HG02840 (cell line): Measurements from ENCODE around the gene IGSF8.

Source experiments
- ATAC-seq: cut with Tn5 transposase; IDR thresholded peaks from one replicate; pipeline ENCODE4 v1.9.1; 2021; ENCODE audit warnings: mild to moderate bottlenecking, moderate library complexity, moderate number of reproducible peaks; ENCODE audit not compliant: unreplicated experiment, low FRiP score

The IGSF8 gene, protein sequence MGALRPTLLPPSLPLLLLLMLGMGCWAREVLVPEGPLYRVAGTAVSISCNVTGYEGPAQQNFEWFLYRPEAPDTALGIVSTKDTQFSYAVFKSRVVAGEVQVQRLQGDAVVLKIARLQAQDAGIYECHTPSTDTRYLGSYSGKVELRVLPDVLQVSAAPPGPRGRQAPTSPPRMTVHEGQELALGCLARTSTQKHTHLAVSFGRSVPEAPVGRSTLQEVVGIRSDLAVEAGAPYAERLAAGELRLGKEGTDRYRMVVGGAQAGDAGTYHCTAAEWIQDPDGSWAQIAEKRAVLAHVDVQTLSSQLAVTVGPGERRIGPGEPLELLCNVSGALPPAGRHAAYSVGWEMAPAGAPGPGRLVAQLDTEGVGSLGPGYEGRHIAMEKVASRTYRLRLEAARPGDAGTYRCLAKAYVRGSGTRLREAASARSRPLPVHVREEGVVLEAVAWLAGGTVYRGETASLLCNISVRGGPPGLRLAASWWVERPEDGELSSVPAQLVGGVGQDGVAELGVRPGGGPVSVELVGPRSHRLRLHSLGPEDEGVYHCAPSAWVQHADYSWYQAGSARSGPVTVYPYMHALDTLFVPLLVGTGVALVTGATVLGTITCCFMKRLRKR

DNA sequence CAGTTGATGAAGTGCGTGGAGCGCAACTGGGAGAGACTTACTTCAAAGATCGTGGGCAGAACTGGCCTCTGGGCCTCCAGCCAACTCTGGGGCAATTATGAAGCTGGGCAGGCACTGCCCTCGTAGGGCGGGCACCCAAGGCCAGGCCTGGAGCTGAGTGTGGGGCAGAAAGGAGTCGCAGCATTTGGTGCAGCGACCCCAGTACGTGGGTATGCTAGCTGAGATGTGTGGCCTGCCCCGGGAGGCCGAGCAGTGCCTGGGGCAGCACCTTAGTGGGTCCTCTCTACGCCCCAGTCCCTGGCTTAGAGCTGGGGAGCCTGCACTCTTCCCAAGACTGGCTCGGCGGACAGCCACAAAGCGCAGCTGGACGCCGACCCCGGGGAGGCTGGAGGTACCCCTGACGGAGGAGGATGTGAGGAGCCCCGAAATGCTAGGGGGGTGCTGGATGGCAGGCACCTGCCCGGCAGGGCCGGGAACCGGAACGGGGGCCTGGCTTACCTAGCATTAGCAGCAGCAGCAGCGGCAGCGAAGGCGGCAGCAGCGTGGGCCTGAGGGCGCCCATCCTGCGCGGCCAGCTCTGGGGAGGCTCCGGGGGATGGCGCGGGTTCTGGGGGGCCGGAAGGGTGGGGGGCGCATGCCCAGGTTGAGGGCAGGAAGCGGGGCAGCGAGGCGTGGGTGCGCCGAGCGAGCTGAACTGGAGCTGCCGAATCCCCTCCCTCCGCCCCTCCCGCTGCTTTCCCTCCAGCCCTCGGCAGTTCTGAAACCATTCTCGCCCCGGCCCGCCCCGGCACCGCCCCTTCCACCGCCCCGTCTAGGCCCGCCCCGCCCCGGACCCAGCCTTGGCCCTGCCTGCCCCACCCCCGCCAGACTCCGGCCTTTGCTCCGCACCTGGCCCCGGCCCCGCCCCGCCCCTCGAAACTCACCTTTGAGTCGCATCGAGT is at the start of gene IGSF8:
TSS of gene IGSF8 (minus strand) at position 709 of the 941 bp plus-strand sequence. CDS start at position 562, 147 bp downstream.
- ATAC-seq = peak; percentile 46

DNA sequence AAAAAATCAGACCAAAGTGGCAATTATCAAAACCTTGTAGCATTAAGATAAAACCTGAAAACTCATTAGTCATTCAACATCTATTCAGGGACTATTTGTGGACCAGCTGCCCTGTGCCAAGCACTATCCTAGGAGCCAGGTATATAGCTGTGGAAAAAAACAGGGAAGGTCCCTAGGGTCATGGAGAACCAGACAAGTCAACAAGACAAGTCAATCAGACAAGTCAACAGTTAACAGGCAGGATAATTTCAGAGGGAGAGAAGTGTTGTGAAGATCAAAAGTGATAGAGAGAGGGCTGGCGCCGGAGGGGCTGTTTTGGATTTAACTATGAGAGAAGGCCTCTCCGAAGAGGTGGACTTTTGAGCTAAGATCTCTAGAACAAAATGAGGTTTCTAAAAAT is 49.7 kb upstream of the IGSF8 start:
- no peak for ATAC-seq

DNA sequence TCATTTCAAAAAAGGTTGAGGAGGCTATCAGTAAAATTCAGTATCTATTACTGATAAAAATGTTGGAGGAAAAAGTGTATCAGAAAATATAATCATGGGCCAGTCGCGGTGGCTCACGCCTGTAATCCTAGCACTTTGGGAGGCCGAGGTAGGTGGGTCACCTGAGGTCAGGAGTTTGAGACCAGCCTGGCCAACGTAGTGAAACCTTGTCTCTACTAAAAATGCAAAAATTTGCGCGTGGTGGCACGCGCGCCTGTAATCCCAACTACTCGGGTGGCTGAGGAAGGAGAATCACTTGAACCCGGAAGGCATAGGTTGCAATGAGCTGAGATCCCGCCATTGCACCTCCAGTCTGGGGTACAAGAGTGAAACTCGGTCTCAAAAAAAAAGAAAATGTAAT is 47.7 kb upstream of the IGSF8 start:
- ATAC-seq = no peak

DNA sequence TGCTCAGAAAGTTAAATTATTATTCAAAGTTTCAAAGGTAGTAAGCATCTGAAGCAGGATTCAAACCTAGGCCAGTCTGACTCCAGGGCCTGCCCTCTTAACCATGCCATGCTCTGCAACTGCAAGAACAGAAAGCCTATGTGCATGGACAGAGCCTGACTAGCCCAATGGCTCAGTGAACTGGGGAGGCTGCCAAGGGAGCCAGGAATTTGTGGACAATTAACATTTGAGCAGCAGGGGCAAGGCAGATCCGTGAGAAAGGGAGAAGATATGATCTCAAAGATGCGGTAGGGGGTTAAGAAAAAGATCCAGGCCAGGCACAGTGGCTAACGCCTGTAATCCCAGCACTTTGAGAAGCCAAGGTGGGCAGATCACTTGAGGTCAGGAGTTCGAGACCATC is 46.5 kb upstream of the IGSF8 start:
- ATAC-seq = no peak

DNA sequence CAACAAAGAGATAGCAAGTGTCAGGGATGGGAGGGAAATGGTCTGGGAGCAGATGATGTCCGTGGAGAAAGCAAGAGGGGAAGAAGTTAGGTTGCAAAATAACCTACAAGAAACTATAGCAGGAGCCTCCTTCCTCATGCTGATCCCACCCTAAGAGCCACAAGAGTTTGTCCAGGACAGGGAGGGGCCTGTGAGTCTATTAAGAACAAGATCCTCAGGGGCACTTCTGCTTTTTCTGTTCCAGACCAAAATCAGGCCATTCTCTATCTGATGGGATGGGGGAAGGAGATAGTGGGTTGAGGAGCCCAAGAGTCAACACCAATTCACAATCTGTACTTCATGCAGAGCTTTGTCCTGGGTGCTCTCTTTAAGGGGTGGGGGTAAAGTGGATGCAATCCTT is 45.3 kb upstream of the IGSF8 start:
- ATAC-seq = no peak

DNA sequence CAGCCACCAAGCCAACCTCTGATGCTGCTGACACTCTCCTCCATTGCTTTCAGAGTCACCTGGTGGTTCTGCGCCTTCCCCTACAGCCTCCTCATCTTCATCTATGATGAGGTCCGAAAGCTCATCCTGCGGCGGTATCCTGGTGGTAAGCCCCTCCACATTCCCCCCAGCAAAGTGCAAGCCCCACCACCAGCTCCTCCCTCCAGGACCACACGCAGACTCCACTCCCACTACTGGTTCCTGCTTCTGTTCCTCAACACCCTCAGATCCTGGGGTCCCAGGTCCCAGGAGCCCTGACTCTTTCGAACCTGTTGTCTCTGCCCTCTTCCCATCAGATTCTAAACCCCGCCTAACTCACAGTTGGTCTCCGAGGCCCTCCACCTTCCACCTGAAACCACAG is 41.4 kb upstream of the IGSF8 start:
- no peak for ATAC-seq

DNA sequence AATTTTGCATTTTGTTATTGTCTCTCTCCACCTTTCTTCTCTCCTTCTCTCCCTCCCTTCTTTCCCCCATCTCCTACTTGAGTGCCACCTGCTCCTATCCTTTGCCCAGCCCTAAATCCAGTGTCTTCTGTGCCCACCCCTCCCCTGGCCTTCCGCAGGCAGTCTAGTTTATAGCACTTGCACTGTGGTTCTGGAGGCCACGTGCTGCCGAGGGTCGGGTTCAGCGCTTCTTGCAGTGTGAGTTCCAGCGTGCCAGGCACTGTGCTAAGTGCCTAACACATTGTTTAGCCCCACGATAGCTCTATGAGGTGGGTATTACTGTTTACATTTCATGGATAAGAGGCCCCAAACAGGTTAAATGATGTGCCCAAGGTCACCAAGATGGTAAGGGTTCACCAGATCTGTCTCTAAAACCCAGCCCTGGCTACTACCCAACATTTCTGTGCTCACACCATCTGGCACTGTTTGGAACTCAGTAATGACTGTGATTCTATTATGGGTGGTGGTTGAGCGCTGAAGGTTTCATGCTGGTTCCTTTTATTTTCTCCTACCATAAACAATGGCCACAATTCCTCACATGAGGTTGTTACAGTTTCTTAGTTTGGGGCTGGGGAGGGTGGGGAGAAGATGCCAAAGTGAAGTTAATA is 38.9 kb upstream of the IGSF8 start:
- ATAC-seq = no peak

DNA sequence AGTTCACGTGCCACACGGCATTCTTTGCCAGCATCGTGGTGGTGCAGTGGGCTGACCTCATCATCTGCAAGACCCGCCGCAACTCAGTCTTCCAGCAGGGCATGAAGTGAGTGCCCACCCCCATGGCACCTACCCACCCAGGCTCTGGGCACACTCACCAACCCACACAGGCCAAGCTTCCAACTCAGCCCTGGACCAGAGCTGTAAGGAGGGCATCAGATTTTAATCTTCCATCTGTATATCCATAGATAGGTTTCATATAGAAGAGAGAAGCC is 38.4 kb upstream of the IGSF8 start:
- no peak for ATAC-seq

DNA sequence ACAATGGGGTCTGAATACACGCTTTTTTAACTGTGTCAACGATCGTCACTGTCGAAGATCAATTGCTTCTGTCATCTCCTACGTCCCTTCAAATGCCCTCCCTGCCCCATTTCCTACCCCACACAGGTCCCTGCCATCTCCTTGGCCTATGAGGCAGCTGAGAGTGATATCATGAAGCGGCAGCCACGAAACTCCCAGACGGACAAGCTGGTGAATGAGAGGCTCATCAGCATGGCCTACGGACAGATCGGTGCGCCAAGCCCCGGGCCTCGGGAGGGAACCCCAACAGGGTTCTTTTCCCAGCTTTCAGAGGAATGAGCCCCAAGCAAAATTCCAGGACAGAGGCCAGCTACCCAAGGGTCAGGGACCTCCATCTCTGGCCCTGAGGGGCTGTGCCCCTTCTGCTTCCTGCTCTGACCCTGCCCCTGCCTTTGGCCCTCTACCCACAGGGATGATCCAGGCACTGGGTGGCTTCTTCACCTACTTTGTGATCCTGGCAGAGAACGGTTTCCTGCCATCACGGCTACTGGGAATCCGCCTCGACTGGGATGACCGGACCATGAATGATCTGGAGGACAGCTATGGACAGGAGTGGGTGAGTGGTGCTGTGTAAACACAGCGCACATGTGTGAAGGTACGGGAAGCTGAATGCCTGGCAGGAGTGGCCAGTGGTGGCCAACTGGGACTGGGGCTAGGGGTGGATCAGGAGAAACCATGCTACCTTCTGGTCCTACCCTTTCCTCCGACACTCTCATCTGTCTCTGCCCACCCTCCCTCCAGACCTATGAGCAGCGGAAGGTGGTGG is 37.9 kb upstream of the IGSF8 start:
- no peak for ATAC-seq

DNA sequence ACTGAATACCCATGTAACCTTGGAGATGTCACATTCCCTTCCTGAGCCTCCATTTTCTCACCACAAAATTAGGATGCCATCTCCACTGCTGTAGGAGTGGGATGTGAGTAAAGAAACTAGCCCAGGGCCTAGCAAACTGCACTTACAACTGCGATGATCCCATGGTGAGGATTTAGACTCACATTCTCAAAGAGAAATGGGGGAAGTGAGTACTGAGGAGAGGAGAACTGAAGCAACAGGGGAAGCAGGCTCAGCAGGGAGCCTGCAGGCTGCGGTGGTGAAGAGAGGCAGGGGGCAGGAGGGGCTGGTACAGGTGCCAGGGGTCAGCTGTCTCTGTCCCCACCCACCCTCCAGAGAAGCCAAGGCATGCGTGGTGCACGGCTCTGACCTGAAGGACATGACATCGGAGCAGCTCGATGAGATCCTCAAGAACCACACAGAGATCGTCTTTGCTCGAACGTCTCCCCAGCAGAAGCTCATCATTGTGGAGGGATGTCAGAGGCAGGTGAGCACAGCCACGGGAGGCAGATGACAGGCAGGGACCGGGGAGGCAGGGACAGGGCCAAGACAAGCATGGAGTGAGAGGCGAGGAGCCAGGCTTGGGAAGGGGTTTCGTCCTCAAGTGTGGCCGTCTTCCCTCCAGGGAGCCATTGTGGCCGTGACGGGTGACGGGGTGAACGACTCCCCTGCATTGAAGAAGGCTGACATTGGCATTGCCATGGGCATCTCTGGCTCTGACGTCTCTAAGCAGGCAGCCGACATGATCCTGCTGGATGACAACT is 36.6 kb upstream of the IGSF8 start:
- no peak for ATAC-seq

DNA sequence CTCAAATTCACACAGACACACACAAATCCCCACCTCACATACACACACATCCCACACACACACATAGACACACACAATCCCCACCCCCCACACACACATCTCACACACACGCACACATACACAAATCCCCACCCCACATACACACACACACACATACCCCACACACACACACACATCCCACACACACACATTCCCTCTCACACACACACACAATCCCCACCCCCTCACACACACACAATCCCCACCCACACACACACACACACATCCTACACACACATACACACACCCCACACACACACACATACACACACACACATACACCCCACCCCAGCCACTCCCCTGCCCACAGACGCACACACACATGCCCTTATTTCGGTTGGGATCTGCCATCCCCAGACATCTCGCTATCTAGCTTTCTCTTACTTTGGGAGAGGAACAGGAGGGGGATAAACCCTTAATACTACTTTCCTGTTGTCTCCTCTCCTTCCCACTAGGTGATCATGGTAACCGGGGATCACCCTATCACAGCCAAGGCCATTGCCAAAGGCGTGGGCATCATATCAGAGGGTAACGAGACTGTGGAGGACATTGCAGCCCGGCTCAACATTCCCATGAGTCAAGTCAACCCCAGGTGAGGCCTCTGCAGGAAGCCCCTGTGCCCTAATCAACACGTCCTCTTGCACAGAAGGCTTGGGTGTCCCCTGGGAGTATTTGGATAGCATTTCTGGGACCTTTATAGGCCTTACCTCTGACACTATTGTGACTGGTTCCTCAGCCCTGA is 35.8 kb upstream of the IGSF8 start:
- no peak for ATAC-seq

DNA sequence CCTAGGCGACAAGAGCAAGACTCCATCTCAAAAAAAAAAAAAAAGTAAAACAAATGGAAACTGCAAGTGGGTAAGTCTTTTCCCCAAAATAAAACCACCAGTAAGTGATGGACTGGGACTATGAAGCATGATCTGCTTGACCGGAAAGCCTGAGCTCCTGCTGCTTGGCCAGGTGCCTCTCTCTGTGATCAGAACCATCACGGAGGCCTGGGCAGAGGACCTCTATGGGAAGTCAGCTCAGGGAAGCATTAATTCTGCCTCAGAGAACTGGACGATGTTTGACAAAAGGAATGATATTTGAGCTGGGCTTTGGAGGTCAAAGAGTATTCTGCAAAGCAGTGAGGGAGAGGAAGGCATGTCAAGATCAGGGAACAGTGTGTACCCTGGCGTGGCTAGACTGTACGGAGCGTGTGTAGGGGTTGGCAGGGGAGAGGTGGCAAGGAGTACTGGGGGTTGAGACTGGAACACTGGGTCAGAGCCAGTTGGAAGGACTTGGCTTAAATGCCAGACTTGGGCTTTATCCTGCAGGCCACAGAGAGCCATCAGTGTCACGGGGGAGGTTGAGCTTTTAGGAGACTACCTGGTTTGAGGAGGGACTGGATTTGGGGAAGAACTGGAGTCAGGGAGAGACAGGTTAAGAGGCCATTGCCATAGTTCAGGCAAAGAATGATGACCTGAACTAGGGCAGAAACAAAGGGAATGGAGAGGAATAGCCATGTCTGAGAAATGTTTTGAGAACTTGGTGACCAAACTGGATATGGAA is 33.6 kb upstream of the IGSF8 start:
- ATAC-seq = no peak

DNA sequence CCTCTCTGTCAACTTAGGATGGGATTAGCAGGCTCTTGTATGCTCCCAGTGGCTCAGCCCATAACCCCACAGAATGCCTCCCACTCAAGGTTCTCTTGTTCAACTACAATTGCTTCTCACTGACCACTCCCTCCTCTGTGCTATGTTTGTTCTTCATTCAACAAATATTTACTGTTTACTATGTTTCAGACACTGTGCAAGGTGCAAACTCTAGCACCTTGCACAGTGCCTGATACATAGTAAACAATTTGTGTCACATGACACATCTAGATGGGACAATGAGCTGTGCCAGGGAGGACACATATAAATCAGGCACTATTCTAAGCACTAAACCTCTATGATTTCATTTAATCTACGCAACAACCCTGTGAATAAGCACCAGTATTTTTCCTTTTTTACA is 32.5 kb upstream of the IGSF8 start:
- no peak for ATAC-seq

DNA sequence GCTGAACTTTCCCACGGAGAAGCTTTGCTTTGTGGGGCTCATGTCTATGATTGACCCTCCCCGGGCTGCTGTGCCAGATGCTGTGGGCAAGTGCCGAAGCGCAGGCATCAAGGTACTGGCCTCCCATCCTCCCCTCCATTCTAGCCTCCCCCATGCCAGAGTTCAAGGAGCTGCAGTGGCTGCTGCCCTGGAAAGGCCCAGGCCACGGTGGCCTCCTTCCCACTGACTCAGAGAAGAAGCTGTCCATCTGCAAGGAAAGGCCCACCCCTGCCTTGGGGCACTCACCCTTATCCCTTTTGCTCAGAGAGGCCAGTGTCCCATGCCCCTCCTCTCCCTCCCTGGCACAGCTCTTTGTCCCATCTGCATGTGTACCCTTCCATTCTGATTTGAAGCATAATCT is 32.1 kb upstream of the IGSF8 start:
- ATAC-seq = no peak

DNA sequence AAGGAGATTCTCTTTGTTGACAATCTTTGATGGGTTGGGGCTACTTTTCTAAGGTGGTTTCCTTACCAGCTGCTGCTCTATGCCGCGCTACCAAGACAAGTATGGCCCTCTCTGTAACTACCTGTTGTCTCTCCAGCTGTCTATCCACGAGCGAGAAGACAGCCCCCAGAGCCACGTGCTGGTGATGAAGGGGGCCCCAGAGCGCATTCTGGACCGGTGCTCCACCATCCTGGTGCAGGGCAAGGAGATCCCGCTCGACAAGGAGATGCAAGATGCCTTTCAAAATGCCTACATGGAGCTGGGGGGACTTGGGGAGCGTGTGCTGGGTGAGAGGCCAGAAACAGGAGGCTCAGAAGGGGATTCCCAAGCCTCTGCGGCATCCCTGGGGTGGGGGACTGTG is 31.5 kb upstream of the IGSF8 start:
- ATAC-seq = no peak

DNA sequence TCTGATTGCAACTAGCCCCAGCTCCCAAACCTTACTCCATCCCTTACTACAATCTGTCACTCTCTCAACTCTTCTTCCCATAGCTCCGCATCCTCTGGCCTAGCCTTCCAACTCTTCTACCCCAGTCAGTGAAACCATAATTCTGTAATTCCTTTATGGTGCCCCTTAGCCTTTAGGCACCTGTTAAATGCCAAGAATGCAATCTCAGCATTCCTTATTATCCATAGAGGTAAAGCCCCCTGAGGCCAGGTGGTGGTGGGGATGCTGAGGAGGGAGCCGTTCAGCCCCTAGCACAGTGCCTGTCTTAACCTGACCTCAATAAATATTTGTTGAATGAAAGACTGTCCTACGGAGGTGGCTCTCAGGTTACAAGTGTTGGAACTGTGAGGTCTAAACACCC is 31.1 kb upstream of the IGSF8 start:
- no peak for ATAC-seq

DNA sequence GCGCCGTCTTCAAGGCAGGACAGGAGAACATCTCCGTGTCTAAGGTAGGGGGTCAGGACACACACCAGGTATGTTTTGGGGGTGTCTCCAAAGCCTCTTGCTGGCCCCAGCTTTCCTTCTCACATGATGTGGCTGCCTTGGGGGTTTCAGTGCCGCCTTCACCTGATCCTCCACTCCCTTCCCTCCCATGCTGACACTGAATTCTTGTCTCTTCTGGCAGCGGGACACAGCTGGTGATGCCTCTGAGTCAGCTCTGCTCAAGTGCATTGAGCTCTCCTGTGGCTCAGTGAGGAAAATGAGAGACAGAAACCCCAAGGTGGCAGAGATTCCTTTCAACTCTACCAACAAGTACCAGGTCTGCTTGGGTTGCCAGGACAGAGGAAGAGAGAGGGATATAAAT is 30.6 kb upstream of the IGSF8 start:
- ATAC-seq = no peak

DNA sequence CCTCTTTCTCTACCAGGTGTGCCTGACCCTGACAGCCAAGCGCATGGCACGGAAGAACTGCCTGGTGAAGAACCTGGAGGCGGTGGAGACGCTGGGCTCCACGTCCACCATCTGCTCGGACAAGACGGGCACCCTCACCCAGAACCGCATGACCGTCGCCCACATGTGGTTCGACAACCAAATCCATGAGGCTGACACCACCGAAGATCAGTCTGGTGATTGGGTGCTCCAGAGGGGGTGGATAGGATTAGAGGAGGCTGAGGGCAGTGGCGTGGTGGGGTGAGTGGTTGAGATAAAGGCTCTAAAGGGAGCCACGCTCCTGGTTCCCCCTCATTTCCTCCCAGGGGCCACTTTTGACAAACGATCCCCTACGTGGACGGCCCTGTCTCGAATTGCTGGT is 30.2 kb upstream of the IGSF8 start:
- ATAC-seq = no peak
